SK-N-SH (cell line): ENCODE data around the gene TMEM59. TPM values are rescaled to one million over a fixed set of nuclear protein-coding genes. Genes with fewer than 3 reads are reported as not detected.
"Not testable (repeated sequence)": the region's sequence is repeated elsewhere in the genome, so short reads cannot be mapped to it uniquely, and the experiment has no call there.

Experiments used
- CTCF ChIA-PET: fragments of 300-600, 350-600 bp; formaldehyde crosslinking; extraction: SDS; loops from one replicate; lab custom pipeline; 2021; lab: Yijun Ruan, JAX
- POLR2A ChIA-PET: fragments of 350-600 bp; sonication (Branson Sonifier 250); formaldehyde crosslinking; extraction: SDS; loops from one replicate; lab custom pipeline; 2020; ENCODE audit warnings: antibody characterized with exemption, inconsistent platforms; lab: Yijun Ruan, JAX
- DNase-seq: peaks from one replicate; pipeline ENCODE4 v3.0.0; 2012
- H2AFZ ChIP-seq: fragments of 200-600 bp; sonication (generic); 2 replicates; pipeline ENCODE4 v1.8.1; 2016; ENCODE audit warnings: antibody characterized with exemption, mild to moderate bottlenecking, low read depth
- H3F3A ChIP-seq: fragments of 200-600 bp; sonication (generic); replicated peaks from 2 replicates; pipeline ENCODE3; 2016; ENCODE audit warnings: antibody characterized with exemption, mild to moderate bottlenecking; ENCODE audit not compliant: insufficient read depth
- H3K27ac ChIP-seq, 2 experiments: fragments of 200-500 bp in 1 of 2; fragments of 200-600 bp in 1 of 2; sonication (Bioruptor generic) in 1 of 2; sonication (generic), shearing (Covaris generic) in 1 of 2; 2 replicates each; pipeline versions ENCODE4 v1.5.1 to v1.6.1; 2014 to 2016; ENCODE audit warnings: low read depth in 2 of 2, inconsistent platforms in 1 of 2, low read length in 1 of 2, mild to moderate bottlenecking in 1 of 2, mixed read lengths in 1 of 2
- H3K27me3 ChIP-seq: fragments of 200-600 bp; sonication (generic), shearing (Covaris generic); 2 replicates; pipeline ENCODE4 v1.6.1; 2016; ENCODE audit warnings: mixed run types; ENCODE audit not compliant: insufficient read depth
- H3K36me3 ChIP-seq, 2 experiments: fragments of 200-500 bp in 1 of 2; fragments of 200-600 bp in 1 of 2; sonication (Bioruptor generic) in 1 of 2; sonication (generic) in 1 of 2; replicated peaks in 1 of 2; 2 replicates each; pipeline versions ENCODE3 to v1.5.1; 2014 to 2016; ENCODE audit warnings: low read length in 1 of 2, mild to moderate bottlenecking in 1 of 2; ENCODE audit not compliant: insufficient read depth in 2 of 2, control insufficient read depth in 1 of 2
- H3K4me1 ChIP-seq, 2 experiments: fragments of 200-500 bp in 1 of 2; fragments of 200-600 bp in 1 of 2; sonication (Bioruptor generic) in 1 of 2; sonication (generic), shearing (Covaris generic) in 1 of 2; 2 replicates each; pipeline versions ENCODE4 v1.5.1 to v1.6.1; 2014 to 2016; ENCODE audit warnings: low read depth in 1 of 2, low read length in 1 of 2, mixed run types in 1 of 2; ENCODE audit not compliant: insufficient read depth in 2 of 2, control insufficient read depth in 1 of 2
- H3K4me2 ChIP-seq: fragments of 200-600 bp; sonication (generic), shearing (Covaris generic); 2 replicates; pipeline ENCODE4 v1.6.1; 2017; ENCODE audit warnings: mixed run types
- H3K4me3 ChIP-seq, 2 experiments: fragments of 200-500 bp in 1 of 2; fragments of 200-600 bp in 1 of 2; sonication (Bioruptor generic) in 1 of 2; sonication (generic), shearing (Covaris generic) in 1 of 2; 2 replicates each; pipeline versions ENCODE4 v1.5.1 to v1.8.1; 2014 to 2016; ENCODE audit warnings: low read depth in 2 of 2, inconsistent platforms in 1 of 2, low read length in 1 of 2, mild to moderate bottlenecking in 1 of 2, mixed read lengths in 1 of 2, moderate library complexity in 1 of 2
- H3K79me2 ChIP-seq: fragments of 200-600 bp; sonication (generic); 2 replicates; pipeline ENCODE4 v1.8.1; 2017; ENCODE audit warnings: mild to moderate bottlenecking; ENCODE audit not compliant: insufficient read depth
- H3K9ac ChIP-seq: fragments of 200-600 bp; sonication (generic); 2 replicates; pipeline ENCODE4 v1.6.1; 2017; ENCODE audit warnings: mixed run types
- H3K9me2 ChIP-seq: fragments of 200-600 bp; sonication (generic); 2 replicates; pipeline ENCODE4 v1.6.1; 2017; ENCODE audit warnings: mixed run types
- H3K9me3 ChIP-seq: fragments of 200-600 bp; sonication (generic); 2 replicates; pipeline ENCODE4 v1.6.1; 2017; ENCODE audit warnings: mixed run types, mild to moderate bottlenecking, moderate library complexity
- H4K20me1 ChIP-seq: fragments of 200-600 bp; sonication (generic); 2 replicates; pipeline ENCODE4 v1.6.1; 2017; ENCODE audit warnings: mild to moderate bottlenecking, mixed run types; ENCODE audit not compliant: insufficient read depth
- FOXJ3 ChIP-seq: sonication (generic); formaldehyde crosslinking; IDR thresholded peaks from 2 replicates; pipeline ENCODE4 v1.5.1; 2020; ENCODE audit warnings: mild to moderate bottlenecking, missing genetic modification reagents
- NRF1 ChIP-seq: IDR thresholded peaks from 2 replicates; pipeline ENCODE4 v1.6.1; 2012; ENCODE audit warnings: low read depth, mild to moderate bottlenecking, low read length
- RCOR1 ChIP-seq: fragments of 150-350 bp; IDR thresholded peaks from 2 replicates; pipeline ENCODE4 v1.6.1; 2017; ENCODE audit warnings: antibody characterized with exemption, low read length
- REST ChIP-seq: IDR thresholded peaks from 2 replicates; pipeline ENCODE4 v1.6.1; 2012; ENCODE audit warnings: mild to moderate bottlenecking, low read depth, low read length, moderate library complexity
- WGBS: methylation state at CpG from one replicate; pipeline ENCODE4 v1.1.6; 2017; ENCODE audit warnings: low lambda C conversion rate; 5-methylcytosine and 5-hydroxymethylcytosine counted together
- polyA plus RNA-seq, 3 experiments: library from polyadenylated mRNA; depleted of rRNA; stranded (reverse); fragments of >200 nt; gene quantifications; 2 replicates each; pipeline ENCODE4 v1.2.3, GENCODE V29; 2012
- TF ChIP-seq, protein P1 (sequence below): IDR thresholded peaks from 2 replicates; pipeline ENCODE4; 2012

The TMEM59 gene
- polyA plus RNA-seq, 1 of the 3 experiments (the other 2 are of a cell fraction): 249 TPM

- CTCF ChIA-PET: interaction anchor here (1.0 kb wide), 1 partner anchor 150 kb away, joined by 4 read pairs; no protein-coding TSS in a partner anchor
- Histone ChIP-seq H3K27ac (peak overlapping the region in 1 of 2 experiments; percentile 82; a peak in 1 of 4 replicates), H3K4me2 (no peak overlapping the region), H3K4me1 (peaks cover 0 to 18% of the 10 kb centered on the region in 2 experiments; a peak in 2 of 4 replicates), H3F3A (peaks cover 5% of the 10 kb centered on the region), H3K9me3 (no peaks in the 10 kb centered on the region), H4K20me1 (no peaks in the 10 kb centered on the region), H3K27me3 (no peaks in the 10 kb centered on the region), H3K79me2 (no peaks in the 10 kb centered on the region), H3K9ac (no peak overlapping the region), H3K9me2 (no peaks in the 10 kb centered on the region), H3K36me3 (peaks cover 11 to 18% of the 10 kb centered on the region in 2 experiments), H2AFZ (no peak overlapping the region), H3K4me3 (no peak overlapping the region)
- 91% methylated on average over 5 of the region's 5 CpGs for WGBS
- TF ChIP-seq RCOR1: no peak
- no peak for TF ChIP-seq NRF1
- no peak for TF ChIP-seq FOXJ3
- POLR2A ChIA-PET: no interaction called here
- DNase-seq: peak; percentile 41
Measured at GRCh38 chr1:54027848-54028247, 25.2 kb downstream of the TMEM59 start.

DNA sequence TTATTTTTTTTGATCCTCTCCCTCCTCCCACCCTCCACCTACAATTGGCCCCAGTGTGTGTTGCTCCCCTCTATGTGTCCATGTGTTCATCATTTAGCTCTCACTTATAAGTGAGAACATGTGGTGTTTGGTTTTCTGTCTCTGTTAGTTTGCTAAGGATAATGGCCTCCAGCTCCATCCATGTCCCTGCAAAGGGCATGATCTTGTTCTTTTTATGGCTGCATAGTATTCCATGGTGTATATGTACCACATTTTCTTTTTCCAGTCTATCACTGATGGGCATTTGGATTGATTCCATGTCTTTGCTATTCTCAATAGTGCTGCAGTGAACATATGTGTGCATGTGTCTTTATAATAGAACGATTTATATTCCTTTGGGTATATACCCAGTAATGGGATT is 28.2 kb downstream of the TMEM59 start:
- whole genome bisulfite sequencing: 88% methylated on average over 1 of the region's 1 CpG
- H3K4me2 ChIP-seq, POLR2A ChIA-PET, H4K20me1 ChIP-seq, H3K9me2 ChIP-seq, H3K9ac ChIP-seq, H3K36me3 ChIP-seq, H2AFZ ChIP-seq, H3F3A ChIP-seq, H3K27ac ChIP-seq, H3K9me3 ChIP-seq, H3K79me2 ChIP-seq, H3K4me3 ChIP-seq, CTCF ChIA-PET, H3K27me3 ChIP-seq, DNase-seq: not testable (repeated sequence)
- H3K4me1 ChIP-seq: peaks cover 0 to 20% of the 10 kb centered on the region in 2 experiments; a peak in 2 of 4 replicates

DNA sequence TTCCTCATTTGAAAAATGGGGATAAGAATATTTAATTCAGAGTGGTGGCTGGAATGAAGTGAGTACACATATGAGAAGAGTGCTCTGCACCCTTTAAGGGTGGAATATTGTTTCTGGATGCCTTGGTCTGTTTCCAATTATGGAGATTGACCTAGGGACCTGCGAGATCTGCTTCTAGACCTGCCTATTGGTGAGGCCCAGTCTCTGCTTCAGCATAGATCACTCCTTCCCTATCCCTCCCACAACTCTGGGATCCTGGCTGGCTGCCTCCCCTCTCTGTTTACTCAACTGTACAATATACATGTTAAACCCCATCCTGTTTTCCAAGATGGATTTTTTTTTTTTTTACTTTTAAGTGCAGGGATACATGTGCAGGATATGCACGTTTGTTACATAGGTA is 28.6 kb downstream of the TMEM59 start:
- 95% methylated on average over 2 of the region's 2 CpGs for WGBS

More for the DNA sequence above, 28.6 kb downstream of the TMEM59 start:
- H3K9me3 ChIP-seq: no peaks in the 10 kb centered on the region
- H3K9ac ChIP-seq: no peak overlapping the region
- H3K4me1 ChIP-seq: peaks cover 0 to 20% of the 10 kb centered on the region in 2 experiments; a peak in 2 of 4 replicates
- H3K4me3 ChIP-seq: no peak overlapping the region
- CTCF ChIA-PET: no interaction called here
- H3K27ac ChIP-seq: no peak overlapping the region
- H3F3A ChIP-seq: no peaks in the 10 kb centered on the region
- H3K27me3 ChIP-seq: no peaks in the 10 kb centered on the region
- no peak overlapping the region for H2AFZ ChIP-seq
- H3K4me2 ChIP-seq: no peak overlapping the region
- TF ChIP-seq REST: no peak
- TF ChIP-seq, protein P1, sequence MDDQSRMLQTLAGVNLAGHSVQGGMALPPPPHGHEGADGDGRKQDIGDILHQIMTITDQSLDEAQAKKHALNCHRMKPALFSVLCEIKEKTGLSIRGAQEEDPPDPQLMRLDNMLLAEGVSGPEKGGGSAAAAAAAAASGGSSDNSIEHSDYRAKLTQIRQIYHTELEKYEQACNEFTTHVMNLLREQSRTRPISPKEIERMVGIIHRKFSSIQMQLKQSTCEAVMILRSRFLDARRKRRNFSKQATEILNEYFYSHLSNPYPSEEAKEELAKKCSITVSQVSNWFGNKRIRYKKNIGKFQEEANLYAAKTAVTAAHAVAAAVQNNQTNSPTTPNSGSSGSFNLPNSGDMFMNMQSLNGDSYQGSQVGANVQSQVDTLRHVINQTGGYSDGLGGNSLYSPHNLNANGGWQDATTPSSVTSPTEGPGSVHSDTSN: no peak
- H3K9me2 ChIP-seq: no peaks in the 10 kb centered on the region
- no peaks in the 10 kb centered on the region for H4K20me1 ChIP-seq
- H3K79me2 ChIP-seq: no peaks in the 10 kb centered on the region
- POLR2A ChIA-PET: no interaction called here
- DNase-seq: peak; percentile 35
- H3K36me3 ChIP-seq: peaks cover 0 to 3% of the 10 kb centered on the region in 2 experiments
